Activated gamma-delta T cell (primary cell): ENCODE results near the gene BCAP31.
"Not testable (repeated sequence)": the region's sequence is repeated elsewhere in the genome, so short reads cannot be mapped to it uniquely, and the experiment has no call there.

ENCODE experiments used
- DNase-seq: peaks from one replicate; lab custom pipeline; 2025; lab: John Stamatoyannopoulos, UW

The BCAP31 gene

GRCh38 chrX:153763298-153763932 lies 39.2 kb upstream of the BCAP31 start:
- no peak for DNase-seq

- DNase-seq: no peak
Observed at GRCh38 chrX:153762626-153763173, 38.5 kb upstream of the BCAP31 start.

- DNase-seq: no peak
Observed at GRCh38 chrX:153761863-153762262, 37.7 kb upstream of the BCAP31 start.

- no peak for DNase-seq
Observed at GRCh38 chrX:153755136-153755535, 30.9 kb upstream of the BCAP31 start.

GRCh38 chrX:153750127-153750774 lies 26.1 kb upstream of the BCAP31 start:
- DNase-seq: no peak

- not testable (repeated sequence) for DNase-seq
Observed at GRCh38 chrX:153749017-153749416, 24.8 kb upstream of the BCAP31 start.

- DNase-seq: not testable (repeated sequence)
Observed at GRCh38 chrX:153746991-153747390, 22.8 kb upstream of the BCAP31 start.

GRCh38 chrX:153746359-153746758 lies 22.2 kb upstream of the BCAP31 start:
- no peak for DNase-seq

GRCh38 chrX:153745067-153745433 lies 20.9 kb upstream of the BCAP31 start:
- not testable (repeated sequence) for DNase-seq

- no peak for DNase-seq
Observed at GRCh38 chrX:153744210-153745066, 20.3 kb upstream of the BCAP31 start.

GRCh38 chrX:153743468-153744209 lies 19.5 kb upstream of the BCAP31 start:
- not testable (repeated sequence) for DNase-seq

- not testable (repeated sequence) for DNase-seq
Observed at GRCh38 chrX:153742796-153743467, 18.7 kb upstream of the BCAP31 start.

- DNase-seq: not testable (repeated sequence)
Observed at GRCh38 chrX:153742111-153742510, 17.9 kb upstream of the BCAP31 start.

- no peak for DNase-seq
Observed at GRCh38 chrX:153741446-153741845, 17.3 kb upstream of the BCAP31 start.

GRCh38 chrX:153740631-153741222 lies 16.5 kb upstream of the BCAP31 start:
- no peak for DNase-seq

- no peak for DNase-seq
Observed at GRCh38 chrX:153739754-153740486, 15.7 kb upstream of the BCAP31 start.

GRCh38 chrX:153738056-153738605 lies 13.9 kb upstream of the BCAP31 start:
- no peak for DNase-seq

GRCh38 chrX:153736871-153737441 lies 12.8 kb upstream of the BCAP31 start:
- no peak for DNase-seq

GRCh38 chrX:153736071-153736820 lies 12.1 kb upstream of the BCAP31 start:
- DNase-seq: no peak
